UCSD-AML1 (cell line): ENCODE results near the gene VEZT.

ENCODE experiments used
- DNase-seq: peaks from one replicate; lab custom pipeline; 2025; ENCODE audit not compliant: unreplicated experiment; lab: John Stamatoyannopoulos, UW

Gene VEZT

GRCh38 chr12:95198914-95199313 is 18.7 kb upstream of the VEZT start:
- DNase-seq, result no peak

- no peak for DNase-seq
Observed at GRCh38 chr12:95200128-95200894, 17.3 kb upstream of the VEZT start.

GRCh38 chr12:95201056-95201670 is 16.4 kb upstream of the VEZT start:
- no peak for DNase-seq

- DNase-seq, result no peak
Observed at GRCh38 chr12:95202691-95203486, 14.7 kb upstream of the VEZT start.

- no peak for DNase-seq
Observed at GRCh38 chr12:95203487-95204030, 14.0 kb upstream of the VEZT start.

- peak; percentile 66 for DNase-seq
Observed at GRCh38 chr12:95204141-95204866, 13.3 kb upstream of the VEZT start.

- DNase-seq, result no peak
Observed at GRCh38 chr12:95205016-95205624, 12.5 kb upstream of the VEZT start.

GRCh38 chr12:95205685-95206084 is 11.9 kb upstream of the VEZT start:
- peak; percentile 53 for DNase-seq

- DNase-seq, result no peak
Observed at GRCh38 chr12:95206916-95207315, 10.7 kb upstream of the VEZT start.

- DNase-seq, result no peak
Observed at GRCh38 chr12:95207407-95207806, 10.2 kb upstream of the VEZT start.

GRCh38 chr12:95208678-95209077 is 8.9 kb upstream of the VEZT start:
- DNase-seq, result no peak

GRCh38 chr12:95212586-95212985 is 5.0 kb upstream of the VEZT start:
- DNase-seq, result no peak

- DNase-seq, result no peak
Observed at GRCh38 chr12:95213119-95213518, 4.5 kb upstream of the VEZT start.

GRCh38 chr12:95213928-95214327 is 3.7 kb upstream of the VEZT start:
- DNase-seq, result no peak

GRCh38 chr12:95214466-95214865 is 3.1 kb upstream of the VEZT start:
- DNase-seq, result no peak

GRCh38 chr12:95215949-95216348 is 1.7 kb upstream of the VEZT start:
- DNase-seq, result no peak

- DNase-seq, result no peak
Observed at GRCh38 chr12:95216711-95217376, 763 bp upstream of the VEZT start.

GRCh38 chr12:95218150-95219133 is 835 bp downstream of the VEZT start:
- peak; percentile 33 for DNase-seq

GRCh38 chr12:95220190-95220589 is 2.6 kb downstream of the VEZT start:
- no peak for DNase-seq
